CD4-positive, CD25-positive, alpha-beta regulatory T cell (primary cell): Measurements from ENCODE around the gene CNTN5. TPM values are rescaled to one million over a fixed set of nuclear protein-coding genes. Genes with fewer than 3 reads are reported as not detected.

Source experiments
- ATAC-seq, 2 donors: fragments of 150-1000 bp; cut with Tn5 transposase; one replicate each; pipeline ENCODE4 v1.10.0; 2021; ENCODE audit warnings: low read depth in 2 of 2, moderate number of reproducible peaks in 2 of 2, moderate library complexity in 1 of 2
- DNase-seq, 3 donors: peaks; one replicate each; pipeline versions ENCODE4 v3.0.0 to v3.0.0-alpha.2; 2012 to 2022; ENCODE audit warnings: mixed read lengths in 1 of 3
- H3K27ac ChIP-seq: one replicate; pipeline ENCODE4 v1.7.0; 2013; ENCODE audit warnings: mild to moderate bottlenecking, low read length; ENCODE audit not compliant: insufficient read depth, poor library complexity, severe bottlenecking
- H3K27me3 ChIP-seq: one replicate; pipeline ENCODE4 v1.7.0; 2013; ENCODE audit warnings: low read length; ENCODE audit not compliant: control insufficient read depth, insufficient read depth
- H3K36me3 ChIP-seq: one replicate; pipeline ENCODE4 v1.7.0; 2013; ENCODE audit warnings: mild to moderate bottlenecking, low read length, moderate library complexity; ENCODE audit not compliant: control insufficient read depth, insufficient read depth
- H3K4me1 ChIP-seq: 2 replicates; pipeline ENCODE4 v1.7.0; 2013; ENCODE audit warnings: mild to moderate bottlenecking, low read length; ENCODE audit not compliant: insufficient read depth, control insufficient read depth, poor library complexity, severe bottlenecking
- H3K4me3 ChIP-seq: one replicate; pipeline ENCODE4 v1.7.0; 2013; ENCODE audit warnings: low read depth, mild to moderate bottlenecking, low read length, moderate library complexity
- H3K9me3 ChIP-seq, 2 experiments: 1 replicate in 1 of 2; 2 replicates in 1 of 2; pipeline ENCODE4 v1.7.0; 2013; ENCODE audit warnings: low read length in 2 of 2, mild to moderate bottlenecking in 1 of 2, moderate library complexity in 1 of 2; ENCODE audit not compliant: control insufficient read depth in 2 of 2
- H3K27ac Mint-ChIP-seq, 3 donors: one replicate each; pipeline ENCODE4 v1.8.0; 2020 to 2022; ENCODE audit warnings: mild to moderate bottlenecking in 3 of 3, mixed read lengths in 3 of 3, moderate library complexity in 2 of 3
- H3K27me3 Mint-ChIP-seq: one replicate; pipeline ENCODE4 v1.8.0; 2022; ENCODE audit warnings: mild to moderate bottlenecking, mixed read lengths
- H3K36me3 Mint-ChIP-seq: one replicate; pipeline ENCODE4 v1.8.0; 2020; ENCODE audit warnings: mixed read lengths
- H3K4me1 Mint-ChIP-seq, 4 donors: one replicate each; pipeline ENCODE4 v1.8.0; 2020 to 2022; ENCODE audit warnings: mixed read lengths in 4 of 4, mild to moderate bottlenecking in 1 of 4
- H3K4me3 Mint-ChIP-seq, 4 donors: one replicate each; pipeline ENCODE4 v1.8.0; 2020 to 2022; ENCODE audit warnings: mild to moderate bottlenecking in 4 of 4, mixed read lengths in 4 of 4, moderate library complexity in 3 of 4
- H3K9me3 Mint-ChIP-seq, 7 donors: one replicate each; pipeline ENCODE4 v1.8.0; 2020 to 2022; ENCODE audit warnings: mixed read lengths in 7 of 7, mild to moderate bottlenecking in 3 of 7, moderate library complexity in 2 of 7
- polyA plus RNA-seq, 4 donors: library from polyadenylated mRNA; unstranded; fragments of 300-500 nt; fragmentation: Illumina TruSeq; gene quantifications; one replicate each; pipeline ENCODE4 v1.2.3, GENCODE V29; 2021
- total RNA-seq: library from RNA; stranded (reverse); gene quantifications from one replicate; pipeline ENCODE4 v1.2.3, GENCODE V29; 2022

The CNTN5 gene
- total and polyA plus RNA-seq, 5 donors from 2014 or later = not detected

GRCh38 chr11:99634581-99634980 lies 613.8 kb downstream of the CNTN5 start:
- no peaks in the 10 kb centered on the region for H3K4me1 ChIP-seq
- Mint-ChIP-seq H3K27ac (no peak overlapping the region), H3K36me3 (no peaks in the 10 kb centered on the region), H3K27me3 (no peaks in the 10 kb centered on the region), H3K4me3 (no peak overlapping the region), H3K4me1 (no peaks in the 10 kb centered on the region), H3K9me3 (peaks cover 0 to 8% (median 4%) of the 10 kb centered on the region in 7 donors)
- H3K4me3 ChIP-seq = no peak overlapping the region
- DNase-seq (no peak), ATAC-seq (no peak)
- no peaks in the 10 kb centered on the region for H3K27me3 ChIP-seq
- peaks cover 0 to 6% of the 10 kb centered on the region in 2 experiments for H3K9me3 ChIP-seq
- H3K36me3 ChIP-seq = no peaks in the 10 kb centered on the region
- no peak overlapping the region for H3K27ac ChIP-seq

GRCh38 chr11:99638073-99638553 lies 617.4 kb downstream of the CNTN5 start:
- H3K4me1 ChIP-seq = no peaks in the 10 kb centered on the region
- peaks cover 0 to 11% of the 10 kb centered on the region in 2 experiments for H3K9me3 ChIP-seq
- Mint-ChIP-seq H3K9me3 (peaks cover 4 to 31% (median 11%) of the 10 kb centered on the region in 7 donors), H3K4me3 (no peak overlapping the region), H3K36me3 (no peaks in the 10 kb centered on the region), H3K27ac (no peak overlapping the region), H3K4me1 (no peaks in the 10 kb centered on the region), H3K27me3 (no peaks in the 10 kb centered on the region)
- H3K27ac ChIP-seq = no peak overlapping the region
- H3K4me3 ChIP-seq = no peak overlapping the region
- no peak for ATAC-seq
- DNase-seq = no peak
- no peaks in the 10 kb centered on the region for H3K27me3 ChIP-seq
- no peaks in the 10 kb centered on the region for H3K36me3 ChIP-seq

GRCh38 chr11:99640671-99641070 lies 619.9 kb downstream of the CNTN5 start:
- Histone ChIP-seq H3K27ac (no peak overlapping the region), H3K4me3 (no peak overlapping the region), H3K4me1 (no peaks in the 10 kb centered on the region), H3K36me3 (no peaks in the 10 kb centered on the region), H3K27me3 (no peaks in the 10 kb centered on the region), H3K9me3 (peaks cover 4 to 7% of the 10 kb centered on the region in 2 experiments)
- ATAC-seq (no peak), DNase-seq (no peak)
- Mint-ChIP-seq H3K4me1 (no peaks in the 10 kb centered on the region), H3K27me3 (no peaks in the 10 kb centered on the region), H3K27ac (no peak overlapping the region), H3K36me3 (no peaks in the 10 kb centered on the region), H3K4me3 (no peak overlapping the region), H3K9me3 (peaks cover 0 to 29% (median 7%) of the 10 kb centered on the region in 7 donors)

- no peaks in the 10 kb centered on the region for H3K4me1 ChIP-seq
- H3K27me3 Mint-ChIP-seq = no peaks in the 10 kb centered on the region
- H3K27ac Mint-ChIP-seq = no peak overlapping the region
- H3K9me3 ChIP-seq = peaks cover 7 to 8% of the 10 kb centered on the region in 2 experiments
- H3K27me3 ChIP-seq = no peaks in the 10 kb centered on the region
- H3K4me1 Mint-ChIP-seq = no peaks in the 10 kb centered on the region
- H3K9me3 Mint-ChIP-seq = peaks cover 3 to 37% (median 5%) of the 10 kb centered on the region in 7 donors
- DNase-seq = no peak
- no peak overlapping the region for H3K4me3 Mint-ChIP-seq
- no peak overlapping the region for H3K4me3 ChIP-seq
- H3K36me3 ChIP-seq = no peaks in the 10 kb centered on the region
- no peak overlapping the region for H3K27ac ChIP-seq
- H3K36me3 Mint-ChIP-seq = no peaks in the 10 kb centered on the region
- ATAC-seq = no peak
These were observed 625.2 kb downstream of the CNTN5 start for GRCh38 chr11:99645934-99646333.

- Mint-ChIP-seq H3K27me3 (no peaks in the 10 kb centered on the region), H3K4me1 (no peaks in the 10 kb centered on the region), H3K4me3 (no peak overlapping the region), H3K9me3 (peaks cover 6 to 27% (median 12%) of the 10 kb centered on the region in 7 donors), H3K27ac (no peak overlapping the region), H3K36me3 (no peaks in the 10 kb centered on the region)
- Histone ChIP-seq H3K9me3 (peaks cover 0 to 13% of the 10 kb centered on the region in 2 experiments), H3K4me3 (no peak overlapping the region), H3K4me1 (no peaks in the 10 kb centered on the region), H3K27ac (no peak overlapping the region), H3K36me3 (no peaks in the 10 kb centered on the region), H3K27me3 (no peaks in the 10 kb centered on the region)
- no peak for DNase-seq
- no peak for ATAC-seq
These were observed 649.4 kb downstream of the CNTN5 start for GRCh38 chr11:99670067-99670676.

- no peak overlapping the region for H3K4me3 ChIP-seq
- Mint-ChIP-seq H3K27ac (no peak overlapping the region), H3K4me1 (no peaks in the 10 kb centered on the region), H3K27me3 (no peaks in the 10 kb centered on the region), H3K4me3 (no peak overlapping the region), H3K36me3 (no peaks in the 10 kb centered on the region), H3K9me3 (peaks cover 5 to 21% (median 10%) of the 10 kb centered on the region in 7 donors)
- H3K27ac ChIP-seq = no peak overlapping the region
- H3K9me3 ChIP-seq = peaks cover 0 to 13% of the 10 kb centered on the region in 2 experiments
- DNase-seq = no peak
- no peaks in the 10 kb centered on the region for H3K4me1 ChIP-seq
- no peak for ATAC-seq
- H3K36me3 ChIP-seq = no peaks in the 10 kb centered on the region
- H3K27me3 ChIP-seq = no peaks in the 10 kb centered on the region
These were observed 651.2 kb downstream of the CNTN5 start for GRCh38 chr11:99671808-99672409.

- no peaks in the 10 kb centered on the region for H3K4me1 Mint-ChIP-seq
- no peaks in the 10 kb centered on the region for H3K27me3 ChIP-seq
- H3K27ac ChIP-seq = no peak overlapping the region
- H3K9me3 Mint-ChIP-seq = peaks cover 3 to 18% (median 9%) of the 10 kb centered on the region in 7 donors
- H3K4me3 ChIP-seq = no peak overlapping the region
- H3K36me3 Mint-ChIP-seq = no peaks in the 10 kb centered on the region
- no peak for ATAC-seq
- DNase-seq = no peak
- H3K27ac Mint-ChIP-seq = no peak overlapping the region
- peaks cover 0 to 9% of the 10 kb centered on the region in 2 experiments for H3K9me3 ChIP-seq
- H3K36me3 ChIP-seq = no peaks in the 10 kb centered on the region
- H3K4me1 ChIP-seq = no peaks in the 10 kb centered on the region
- no peak overlapping the region for H3K4me3 Mint-ChIP-seq
- no peaks in the 10 kb centered on the region for H3K27me3 Mint-ChIP-seq
These were observed 655.5 kb downstream of the CNTN5 start for GRCh38 chr11:99676292-99676691.

- Histone ChIP-seq H3K36me3 (no peaks in the 10 kb centered on the region), H3K27ac (no peak overlapping the region), H3K9me3 (peaks cover 5 to 6% of the 10 kb centered on the region in 2 experiments), H3K4me1 (no peaks in the 10 kb centered on the region), H3K4me3 (no peak overlapping the region), H3K27me3 (no peaks in the 10 kb centered on the region)
- no peaks in the 10 kb centered on the region for H3K4me1 Mint-ChIP-seq
- peaks cover 0 to 6% (median 2%) of the 10 kb centered on the region in 7 donors for H3K9me3 Mint-ChIP-seq
- no peak for DNase-seq
- H3K36me3 Mint-ChIP-seq = no peaks in the 10 kb centered on the region
- ATAC-seq = no peak
- H3K27me3 Mint-ChIP-seq = no peaks in the 10 kb centered on the region
- H3K27ac Mint-ChIP-seq = no peak overlapping the region
- H3K4me3 Mint-ChIP-seq = peak overlapping the region in 1 of 4 donors; percentile 38
These were observed 661.4 kb downstream of the CNTN5 start for GRCh38 chr11:99682171-99682570.
